Ammon's horn (tissue), 1 donor: ENCODE data around the gene SENP2.

Source experiments
- DNase-seq: peaks from one replicate; pipeline ENCODE4 v3.0.0-alpha.2; 2016; ENCODE audit warnings: low spot score

SENP2 gene

DNA sequence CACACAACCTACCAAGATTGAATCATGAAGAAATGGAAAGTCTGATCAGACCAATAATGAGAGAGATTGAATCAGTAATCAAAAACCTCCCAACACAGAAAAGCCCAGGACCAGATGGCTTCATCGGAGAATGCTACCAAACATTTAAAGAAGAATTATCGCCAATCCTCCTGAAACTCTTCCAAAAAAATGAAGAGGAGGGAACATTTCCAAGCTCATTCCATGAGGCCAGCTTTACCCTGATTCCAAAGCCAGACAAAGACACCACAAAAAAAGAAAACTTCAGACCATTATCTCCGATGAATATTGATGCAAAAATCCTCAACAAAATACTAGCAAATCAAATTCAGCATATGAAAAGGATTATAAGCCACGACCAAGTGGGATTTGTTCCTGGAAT lies 94.1 kb downstream of the SENP2 start:
- no peak for DNase-seq
